ENCODE results near the gene ALDOA.

The ALDOA gene

DNA sequence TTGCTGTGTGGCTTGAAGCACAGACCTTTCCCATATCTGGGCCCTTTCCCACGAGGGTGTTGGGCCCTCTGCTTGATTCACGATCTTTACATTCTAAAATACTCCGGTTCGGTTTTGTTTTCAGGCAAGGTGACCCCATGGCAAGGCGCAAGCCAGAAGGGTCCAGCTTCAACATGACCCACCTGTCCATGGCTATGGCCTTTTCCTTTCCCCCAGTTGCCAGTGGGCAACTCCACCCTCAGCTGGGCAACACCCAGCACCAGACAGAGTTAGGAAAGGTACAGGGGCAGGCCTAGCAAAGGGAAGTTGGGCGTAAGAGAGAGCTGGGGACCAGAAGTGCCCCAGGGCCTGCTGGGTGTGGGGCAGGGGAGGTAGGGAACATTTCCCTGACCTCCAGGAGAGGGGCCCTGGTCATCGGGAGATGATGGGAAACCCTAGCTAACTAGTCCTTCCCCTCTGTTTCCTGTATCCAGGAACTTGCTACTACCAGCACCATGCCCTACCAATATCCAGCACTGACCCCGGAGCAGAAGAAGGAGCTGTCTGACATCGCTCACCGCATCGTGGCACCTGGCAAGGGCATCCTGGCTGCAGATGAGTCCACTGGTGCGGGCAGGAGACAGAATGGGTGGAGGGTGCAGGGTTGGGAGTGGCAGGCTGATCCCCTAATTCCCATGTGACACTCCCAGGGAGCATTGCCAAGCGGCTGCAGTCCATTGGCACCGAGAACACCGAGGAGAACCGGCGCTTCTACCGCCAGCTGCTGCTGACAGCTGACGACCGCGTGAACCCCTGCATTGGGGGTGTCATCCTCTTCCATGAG is 1.4 kb downstream of the ALDOA start:
- no CpG with 5 or more reads among the region's 21 CpGs for WGBS (ENCODE audit: extremely low coverage, insufficient coverage, insufficient read length)
- Histone ChIP-seq H3K27me3 (ENCODE audit: insufficient read depth, low read length) (no peaks in the 10 kb centered on the region), H3K79me1 (ENCODE audit: low read length) (peaks cover 19% of the 10 kb centered on the region), H2AFZ (ENCODE audit: insufficient read depth, low read length, poor library complexity) (no peak overlapping the region), H3K14ac (ENCODE audit: low read length) (peak overlapping the region; percentile 89), H2BK5ac (ENCODE audit: low read depth, low read length, poor library complexity) (peak overlapping the region; percentile 95), H3K79me2 (ENCODE audit: control insufficient read depth, insufficient read depth, low read length, poor library complexity) (peaks cover 26% of the 10 kb centered on the region), H3K4me3 (ENCODE audit: low read depth, low read length) (peak overlapping the region; percentile 99), H3K9ac (ENCODE audit: low read length) (peak overlapping the region; percentile 97), H2BK12ac (ENCODE audit: low read length) (no peak overlapping the region), H2BK120ac (ENCODE audit: insufficient read depth, low read length, poor library complexity) (peak overlapping the region; percentile 21), H2AK5ac (ENCODE audit: low read length) (no peak overlapping the region), H3K23ac (ENCODE audit: low read length) (no peak overlapping the region), H3K4me1 (ENCODE audit: control insufficient read depth in 1 of 2, insufficient read depth in 2 of 2, low read length in 2 of 2) (peaks cover 20 to 24% of the 10 kb centered on the region in 2 experiments), H3K4ac (ENCODE audit: low read depth, low read length) (peak overlapping the region; percentile 100), H3K27ac (ENCODE audit: low read depth, low read length) (no peak overlapping the region), H3K4me2 (ENCODE audit: low read length) (peak overlapping the region; percentile 84), H3K18ac (ENCODE audit: low read length) (peak overlapping the region; percentile 13), H3K9me3 (ENCODE audit: insufficient read depth, low read depth, low read length) (no peaks in the 10 kb centered on the region), H4K8ac (ENCODE audit: low read depth, low read length) (peak overlapping the region; percentile 75), H4K91ac (ENCODE audit: low read depth, low read length) (peak overlapping the region; percentile 75), H3K36me3 (ENCODE audit: control insufficient read depth in 1 of 2, insufficient read depth in 2 of 2, low read length in 2 of 2) (peaks cover 47 to 48% of the 10 kb centered on the region in 2 experiments), H4K12ac (ENCODE audit: low read depth, low read length) (peak overlapping the region; percentile 23)
- no peak for DNase-seq

DNA sequence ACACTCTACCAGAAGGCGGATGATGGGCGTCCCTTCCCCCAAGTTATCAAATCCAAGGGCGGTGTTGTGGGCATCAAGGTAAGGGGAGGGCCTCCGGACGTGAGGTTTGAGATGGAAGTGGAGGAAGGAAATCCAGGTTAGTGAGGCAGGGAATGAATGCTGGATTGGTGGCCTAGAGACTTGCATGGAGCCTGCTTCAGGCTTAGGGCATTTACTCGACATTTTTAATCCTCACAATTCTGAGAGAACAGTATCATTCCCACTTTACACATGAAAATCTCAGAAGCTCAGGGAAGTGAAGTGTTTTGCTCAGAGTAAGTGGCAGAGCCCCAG is 2.0 kb downstream of the ALDOA start:
- peaks cover 19% of the 10 kb centered on the region for H3K79me1 ChIP-seq (ENCODE audit: low read length)
- H3K27me3 ChIP-seq (ENCODE audit: insufficient read depth, low read length) = no peaks in the 10 kb centered on the region
- peak overlapping the region; percentile 100 for H3K4ac ChIP-seq (ENCODE audit: low read depth, low read length)
- H3K9ac ChIP-seq (ENCODE audit: low read length) = no peak overlapping the region
- WGBS (ENCODE audit: extremely low coverage, insufficient coverage, insufficient read length) = no CpG with 5 or more reads among the region's 6 CpGs
- H4K8ac ChIP-seq (ENCODE audit: low read depth, low read length) = no peak overlapping the region
- no peak overlapping the region for H3K4me3 ChIP-seq (ENCODE audit: low read depth, low read length)
- H4K12ac ChIP-seq (ENCODE audit: low read depth, low read length) = no peak overlapping the region
- H3K79me2 ChIP-seq (ENCODE audit: control insufficient read depth, insufficient read depth, low read length, poor library complexity) = peaks cover 26% of the 10 kb centered on the region
- H2AK5ac ChIP-seq (ENCODE audit: low read length) = no peak overlapping the region
- no peak overlapping the region for H2BK5ac ChIP-seq (ENCODE audit: low read depth, low read length, poor library complexity)
- no peak overlapping the region for H2BK12ac ChIP-seq (ENCODE audit: low read length)
- H3K36me3 ChIP-seq (ENCODE audit: control insufficient read depth in 1 of 2, insufficient read depth in 2 of 2, low read length in 2 of 2) = peaks cover 48 to 52% of the 10 kb centered on the region in 2 experiments
- H3K18ac ChIP-seq (ENCODE audit: low read length) = no peak overlapping the region
- peak overlapping the region; percentile 84 for H3K4me2 ChIP-seq (ENCODE audit: low read length)
- H3K14ac ChIP-seq (ENCODE audit: low read length) = no peak overlapping the region
- no peak overlapping the region for H2AFZ ChIP-seq (ENCODE audit: insufficient read depth, low read length, poor library complexity)
- no peak overlapping the region for H2BK120ac ChIP-seq (ENCODE audit: insufficient read depth, low read length, poor library complexity)
- no peak overlapping the region for H4K91ac ChIP-seq (ENCODE audit: low read depth, low read length)
- H3K4me1 ChIP-seq (ENCODE audit: control insufficient read depth in 1 of 2, insufficient read depth in 2 of 2, low read length in 2 of 2) = peaks cover 20 to 24% of the 10 kb centered on the region in 2 experiments
- no peaks in the 10 kb centered on the region for H3K9me3 ChIP-seq (ENCODE audit: insufficient read depth, low read depth, low read length)
- H3K27ac ChIP-seq (ENCODE audit: low read depth, low read length) = no peak overlapping the region
- no peak for DNase-seq
- no peak overlapping the region for H3K23ac ChIP-seq (ENCODE audit: low read length)

DNA sequence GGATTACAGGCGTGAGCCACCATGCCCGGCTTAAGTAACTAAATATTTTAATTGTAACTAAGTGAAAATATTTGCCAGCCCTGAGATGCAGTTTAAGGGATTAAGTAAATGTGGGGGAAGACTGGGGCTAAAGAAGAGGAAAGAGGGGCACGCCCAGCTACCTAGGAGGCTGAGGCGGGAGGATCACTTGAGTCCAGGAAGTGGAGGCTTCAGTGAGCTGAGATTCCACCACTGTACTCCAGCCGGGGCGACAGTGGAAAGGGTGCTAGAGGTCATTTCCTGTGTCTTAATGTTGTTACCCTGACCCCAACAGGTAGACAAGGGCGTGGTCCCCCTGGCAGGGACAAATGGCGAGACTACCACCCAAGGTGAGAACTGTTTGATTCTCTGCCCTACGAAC is 2.8 kb downstream of the ALDOA start:
- H3K9me3 ChIP-seq (ENCODE audit: insufficient read depth, low read depth, low read length) = no peaks in the 10 kb centered on the region

DNA sequence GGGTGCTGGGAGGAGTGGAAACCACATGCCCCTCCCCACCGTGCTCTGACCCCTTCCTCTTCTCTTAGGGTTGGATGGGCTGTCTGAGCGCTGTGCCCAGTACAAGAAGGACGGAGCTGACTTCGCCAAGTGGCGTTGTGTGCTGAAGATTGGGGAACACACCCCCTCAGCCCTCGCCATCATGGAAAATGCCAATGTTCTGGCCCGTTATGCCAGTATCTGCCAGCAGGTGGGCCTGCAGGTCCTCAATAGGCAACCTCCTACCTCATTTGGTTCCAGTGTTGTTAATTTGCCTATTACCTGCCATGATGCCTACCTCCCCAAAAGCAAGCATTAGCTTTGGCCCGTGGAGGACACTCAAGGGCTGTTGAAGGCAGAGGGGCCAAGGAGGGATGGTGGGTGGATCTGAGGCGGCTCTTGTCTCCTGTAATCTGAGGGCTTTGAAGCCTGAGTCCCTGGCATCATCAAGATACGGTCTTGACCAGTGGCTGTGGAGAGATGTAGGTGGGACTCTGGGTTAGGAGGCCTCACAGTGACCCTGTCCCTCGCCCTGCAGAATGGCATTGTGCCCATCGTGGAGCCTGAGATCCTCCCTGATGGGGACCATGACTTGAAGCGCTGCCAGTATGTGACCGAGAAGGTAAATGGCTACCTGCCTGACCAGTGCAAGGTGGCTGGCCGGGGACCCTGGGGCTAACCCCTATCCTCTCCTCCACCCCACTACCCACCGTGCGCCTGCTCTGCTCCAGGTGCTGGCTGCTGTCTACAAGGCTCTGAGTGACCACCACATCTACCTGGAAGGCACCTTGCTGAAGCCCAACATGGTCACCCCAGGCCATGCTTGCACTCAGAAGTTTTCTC is 3.4 kb downstream of the ALDOA start:
- no peaks in the 10 kb centered on the region for H3K27me3 ChIP-seq (ENCODE audit: insufficient read depth, low read length)
- WGBS (ENCODE audit: extremely low coverage, insufficient coverage, insufficient read length) = no CpG with 5 or more reads among the region's 17 CpGs
- H2BK12ac ChIP-seq (ENCODE audit: low read length) = no peak overlapping the region
- H3K4ac ChIP-seq (ENCODE audit: low read depth, low read length) = no peak overlapping the region
- peaks cover 19% of the 10 kb centered on the region for H3K79me1 ChIP-seq (ENCODE audit: low read length)
- H3K9ac ChIP-seq (ENCODE audit: low read length) = no peak overlapping the region
- H2BK5ac ChIP-seq (ENCODE audit: low read depth, low read length, poor library complexity) = no peak overlapping the region
- no peak overlapping the region for H3K27ac ChIP-seq (ENCODE audit: low read depth, low read length)
- peaks cover 51 to 52% of the 10 kb centered on the region in 2 experiments for H3K36me3 ChIP-seq (ENCODE audit: control insufficient read depth in 1 of 2, insufficient read depth in 2 of 2, low read length in 2 of 2)
- no peak overlapping the region for H3K23ac ChIP-seq (ENCODE audit: low read length)
- H3K4me2 ChIP-seq (ENCODE audit: low read length) = no peak overlapping the region
- H4K12ac ChIP-seq (ENCODE audit: low read depth, low read length) = no peak overlapping the region
- H4K91ac ChIP-seq (ENCODE audit: low read depth, low read length) = no peak overlapping the region
- no peak overlapping the region for H2AK5ac ChIP-seq (ENCODE audit: low read length)
- no peak overlapping the region for H2AFZ ChIP-seq (ENCODE audit: insufficient read depth, low read length, poor library complexity)
- H3K4me1 ChIP-seq (ENCODE audit: control insufficient read depth in 1 of 2, insufficient read depth in 2 of 2, low read length in 2 of 2) = peaks cover 15 to 18% of the 10 kb centered on the region in 2 experiments
- no peak overlapping the region for H4K8ac ChIP-seq (ENCODE audit: low read depth, low read length)
- no peak overlapping the region for H3K14ac ChIP-seq (ENCODE audit: low read length)
- no peak overlapping the region for H2BK120ac ChIP-seq (ENCODE audit: insufficient read depth, low read length, poor library complexity)
- no peak for DNase-seq
- H3K4me3 ChIP-seq (ENCODE audit: low read depth, low read length) = no peak overlapping the region
- peaks cover 26% of the 10 kb centered on the region for H3K79me2 ChIP-seq (ENCODE audit: control insufficient read depth, insufficient read depth, low read length, poor library complexity)
- H3K18ac ChIP-seq (ENCODE audit: low read length) = peak overlapping the region; percentile 18
- no peaks in the 10 kb centered on the region for H3K9me3 ChIP-seq (ENCODE audit: insufficient read depth, low read depth, low read length)

More for the DNA sequence above, 2.8 kb downstream of the ALDOA start:
- H2AFZ ChIP-seq (ENCODE audit: insufficient read depth, low read length, poor library complexity) = no peak overlapping the region
- no peak overlapping the region for H2BK120ac ChIP-seq (ENCODE audit: insufficient read depth, low read length, poor library complexity)
- DNase-seq = no peak
- H4K8ac ChIP-seq (ENCODE audit: low read depth, low read length) = no peak overlapping the region
- H3K27me3 ChIP-seq (ENCODE audit: insufficient read depth, low read length) = no peaks in the 10 kb centered on the region
- no peak overlapping the region for H4K91ac ChIP-seq (ENCODE audit: low read depth, low read length)
- no peak overlapping the region for H2BK5ac ChIP-seq (ENCODE audit: low read depth, low read length, poor library complexity)
- no peak overlapping the region for H2BK12ac ChIP-seq (ENCODE audit: low read length)
- no peak overlapping the region for H4K12ac ChIP-seq (ENCODE audit: low read depth, low read length)
- no peak overlapping the region for H3K27ac ChIP-seq (ENCODE audit: low read depth, low read length)
- H3K79me2 ChIP-seq (ENCODE audit: control insufficient read depth, insufficient read depth, low read length, poor library complexity) = peaks cover 26% of the 10 kb centered on the region
- no CpG with 5 or more reads among the region's 9 CpGs for WGBS (ENCODE audit: extremely low coverage, insufficient coverage, insufficient read length)
- H3K79me1 ChIP-seq (ENCODE audit: low read length) = peaks cover 19% of the 10 kb centered on the region
- no peak overlapping the region for H3K4me3 ChIP-seq (ENCODE audit: low read depth, low read length)
- no peak overlapping the region for H3K9ac ChIP-seq (ENCODE audit: low read length)
- no peak overlapping the region for H3K18ac ChIP-seq (ENCODE audit: low read length)
- H3K4me1 ChIP-seq (ENCODE audit: control insufficient read depth in 1 of 2, insufficient read depth in 2 of 2, low read length in 2 of 2) = peaks cover 20 to 24% of the 10 kb centered on the region in 2 experiments
- H3K4ac ChIP-seq (ENCODE audit: low read depth, low read length) = no peak overlapping the region
- peaks cover 49 to 52% of the 10 kb centered on the region in 2 experiments for H3K36me3 ChIP-seq (ENCODE audit: control insufficient read depth in 1 of 2, insufficient read depth in 2 of 2, low read length in 2 of 2)
- no peak overlapping the region for H3K4me2 ChIP-seq (ENCODE audit: low read length)
- H3K23ac ChIP-seq (ENCODE audit: low read length) = no peak overlapping the region
- H3K14ac ChIP-seq (ENCODE audit: low read length) = no peak overlapping the region
- H2AK5ac ChIP-seq (ENCODE audit: low read length) = no peak overlapping the region

All from trophoblast cell (in vitro differentiated cells and primary cell).